IPS DF 6.9 (cell line): Measurements from ENCODE around the gene TNS3.

ENCODE experiments used
- DNase-seq: peaks from one replicate; pipeline ENCODE4 v3.0.0-alpha.2; 2013; ENCODE audit warnings: low read depth, low spot score
- H3K27ac ChIP-seq: one replicate; pipeline ENCODE4 v1.5.1; 2013; ENCODE audit warnings: low read length, control low read depth
- H3K27me3 ChIP-seq: 2 replicates; pipeline ENCODE4 v1.6.1; 2013; ENCODE audit warnings: mild to moderate bottlenecking, low read length; ENCODE audit not compliant: control insufficient read depth, insufficient read depth
- H3K36me3 ChIP-seq: 2 replicates; pipeline ENCODE4 v1.6.1; 2013; ENCODE audit warnings: low read length; ENCODE audit not compliant: control insufficient read depth, insufficient read depth
- H3K4me1 ChIP-seq: 2 replicates; pipeline ENCODE4 v1.6.1; 2013; ENCODE audit warnings: low read length; ENCODE audit not compliant: control insufficient read depth, insufficient read depth
- H3K4me3 ChIP-seq: 2 replicates; pipeline ENCODE4 v1.5.1; 2013; ENCODE audit warnings: mild to moderate bottlenecking, low read length
- H3K9me3 ChIP-seq: 2 replicates; pipeline ENCODE4 v1.6.1; 2013; ENCODE audit warnings: low read length, inconsistent platforms; ENCODE audit not compliant: control insufficient read depth, insufficient read depth
- WGBS: extraction: QIAGEN DNeasy Blood & Tissue Kit; methylation state at CpG from one replicate; pipeline ENCODE4 v1.1.7; 2013; ENCODE audit warnings: mixed read lengths, missing lambda C conversion rate; ENCODE audit not compliant: insufficient read length, insufficient coverage; 5-methylcytosine and 5-hydroxymethylcytosine counted together

Gene TNS3

GRCh38 chr7:47572939-47573757, 8.8 kb downstream of the TNS3 start:
- WGBS: no CpG with 5 or more reads among the region's 19 CpGs
- Histone ChIP-seq H3K36me3 (no peaks in the 10 kb centered on the region), H3K9me3 (no peaks in the 10 kb centered on the region), H3K4me1 (peaks cover 5% of the 10 kb centered on the region), H3K4me3 (no peak overlapping the region), H3K27me3 (no peaks in the 10 kb centered on the region), H3K27ac (no peak overlapping the region)
- DNase-seq: no peak

- H3K27ac ChIP-seq: no peak overlapping the region
- peaks cover 5% of the 10 kb centered on the region for H3K4me1 ChIP-seq
- no peaks in the 10 kb centered on the region for H3K9me3 ChIP-seq
- no peak overlapping the region for H3K4me3 ChIP-seq
- H3K36me3 ChIP-seq: no peaks in the 10 kb centered on the region
- H3K27me3 ChIP-seq: no peaks in the 10 kb centered on the region
- no CpG with 5 or more reads among the region's 14 CpGs for WGBS
- no peak for DNase-seq
Observed at GRCh38 chr7:47572094-47572445, 9.8 kb downstream of the TNS3 start.

- Histone ChIP-seq H3K36me3 (no peaks in the 10 kb centered on the region), H3K9me3 (no peaks in the 10 kb centered on the region), H3K4me3 (no peak overlapping the region), H3K4me1 (peaks cover 5% of the 10 kb centered on the region), H3K27me3 (no peaks in the 10 kb centered on the region), H3K27ac (no peak overlapping the region)
- no peak for DNase-seq
- no CpG with 5 or more reads among the region's 24 CpGs for WGBS
Observed at GRCh38 chr7:47571331-47572093, 10.4 kb downstream of the TNS3 start.

GRCh38 chr7:47570649-47571050, 11.3 kb downstream of the TNS3 start:
- Histone ChIP-seq H3K27me3 (no peaks in the 10 kb centered on the region), H3K36me3 (no peaks in the 10 kb centered on the region), H3K4me1 (peaks cover 3% of the 10 kb centered on the region), H3K4me3 (no peak overlapping the region), H3K27ac (no peak overlapping the region), H3K9me3 (no peaks in the 10 kb centered on the region)
- DNase-seq: no peak
- WGBS: no CpG with 5 or more reads among the region's 4 CpGs

GRCh38 chr7:47568547-47568946, 13.4 kb downstream of the TNS3 start:
- Histone ChIP-seq H3K9me3 (no peaks in the 10 kb centered on the region), H3K36me3 (no peaks in the 10 kb centered on the region), H3K27ac (no peak overlapping the region), H3K4me3 (no peak overlapping the region), H3K4me1 (peaks cover 3% of the 10 kb centered on the region), H3K27me3 (no peaks in the 10 kb centered on the region)
- whole genome bisulfite sequencing: no CpG with 5 or more reads among the region's 13 CpGs
- no peak for DNase-seq

- no CpG with 5 or more reads among the region's 7 CpGs for WGBS
- Histone ChIP-seq H3K27me3 (no peaks in the 10 kb centered on the region), H3K4me1 (peaks cover 2% of the 10 kb centered on the region), H3K36me3 (no peaks in the 10 kb centered on the region), H3K27ac (no peak overlapping the region), H3K4me3 (no peak overlapping the region), H3K9me3 (no peaks in the 10 kb centered on the region)
- DNase-seq: no peak
Observed at GRCh38 chr7:47568056-47568455, 13.9 kb downstream of the TNS3 start.

- Histone ChIP-seq H3K27ac (no peak overlapping the region), H3K9me3 (no peaks in the 10 kb centered on the region), H3K27me3 (no peaks in the 10 kb centered on the region), H3K36me3 (no peaks in the 10 kb centered on the region), H3K4me1 (no peaks in the 10 kb centered on the region), H3K4me3 (no peak overlapping the region)
- no peak for DNase-seq
- WGBS: no CpG with 5 or more reads among the region's 11 CpGs
Observed at GRCh38 chr7:47565640-47566250, 16.2 kb downstream of the TNS3 start.

GRCh38 chr7:47563521-47563920, 18.4 kb downstream of the TNS3 start:
- no peak overlapping the region for H3K27ac ChIP-seq
- DNase-seq: no peak
- no peaks in the 10 kb centered on the region for H3K27me3 ChIP-seq
- H3K4me3 ChIP-seq: no peak overlapping the region
- H3K36me3 ChIP-seq: no peaks in the 10 kb centered on the region
- no peaks in the 10 kb centered on the region for H3K4me1 ChIP-seq
- WGBS: no CpG with 5 or more reads among the region's 4 CpGs
- H3K9me3 ChIP-seq: no peaks in the 10 kb centered on the region

GRCh38 chr7:47561715-47562446, 20.0 kb downstream of the TNS3 start:
- no peaks in the 10 kb centered on the region for H3K9me3 ChIP-seq
- H3K27ac ChIP-seq: no peak overlapping the region
- H3K4me1 ChIP-seq: 0 out of 2 replicates have a peak, but pooled peaks cover 3% of the 10 kb centered on the region
- no peaks in the 10 kb centered on the region for H3K36me3 ChIP-seq
- H3K4me3 ChIP-seq: no peak overlapping the region
- no CpG with 5 or more reads among the region's 3 CpGs for whole genome bisulfite sequencing
- H3K27me3 ChIP-seq: no peaks in the 10 kb centered on the region
- DNase-seq: no peak
